CD4-positive, alpha-beta T cell treated with Interleukin-6 at 100 ng/mL for 8 hours (primary cell): ENCODE measurements around the gene CHST8.

ENCODE experiments used
- DNase-seq: peaks from one replicate; pipeline ENCODE4 v3.0.0-alpha.2; 2020; ENCODE audit warnings: mixed read lengths, low spot score

Gene CHST8

DNA sequence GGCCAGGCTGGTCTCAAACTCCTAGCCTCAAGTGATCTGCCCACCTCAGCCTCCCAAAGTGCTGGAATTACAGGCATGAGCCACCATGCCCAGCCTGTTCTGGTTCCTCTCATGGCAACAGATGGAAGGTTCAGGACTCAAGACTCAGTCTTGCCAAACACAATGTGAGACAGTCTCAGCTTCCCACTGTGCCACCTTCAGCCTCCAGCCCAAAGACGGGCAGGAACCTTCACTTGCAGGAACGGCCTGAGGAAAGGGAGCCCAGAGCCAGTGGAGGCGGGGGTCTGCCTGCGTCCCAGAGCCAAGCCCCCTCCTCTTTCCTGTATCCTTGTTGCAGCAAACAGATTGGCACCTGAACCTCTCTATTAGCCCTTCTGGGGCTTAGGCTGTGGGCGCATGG lies 2.9 kb upstream of the CHST8 start:
- DNase-seq, result no peak

DNA sequence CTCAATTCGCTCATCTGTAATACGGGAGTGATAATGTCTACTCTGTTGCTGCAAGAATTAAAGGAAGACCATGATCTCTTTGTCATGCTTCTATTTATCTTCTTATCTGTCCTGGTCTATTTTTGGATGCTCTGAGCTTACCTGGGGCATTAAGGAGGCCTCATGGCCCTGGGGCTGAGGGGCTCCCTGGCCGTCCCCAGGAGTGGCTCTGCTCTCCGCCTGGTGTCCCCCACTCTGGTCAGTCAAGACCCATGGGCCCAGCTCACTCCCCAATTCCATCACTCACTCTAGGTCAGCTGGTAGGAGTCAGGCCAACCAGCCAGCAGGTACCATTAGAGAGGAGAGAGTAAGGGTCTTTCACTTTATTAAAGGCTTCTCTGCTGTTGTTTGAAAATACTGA lies 1.1 kb upstream of the CHST8 start:
- no peak for DNase-seq

DNA sequence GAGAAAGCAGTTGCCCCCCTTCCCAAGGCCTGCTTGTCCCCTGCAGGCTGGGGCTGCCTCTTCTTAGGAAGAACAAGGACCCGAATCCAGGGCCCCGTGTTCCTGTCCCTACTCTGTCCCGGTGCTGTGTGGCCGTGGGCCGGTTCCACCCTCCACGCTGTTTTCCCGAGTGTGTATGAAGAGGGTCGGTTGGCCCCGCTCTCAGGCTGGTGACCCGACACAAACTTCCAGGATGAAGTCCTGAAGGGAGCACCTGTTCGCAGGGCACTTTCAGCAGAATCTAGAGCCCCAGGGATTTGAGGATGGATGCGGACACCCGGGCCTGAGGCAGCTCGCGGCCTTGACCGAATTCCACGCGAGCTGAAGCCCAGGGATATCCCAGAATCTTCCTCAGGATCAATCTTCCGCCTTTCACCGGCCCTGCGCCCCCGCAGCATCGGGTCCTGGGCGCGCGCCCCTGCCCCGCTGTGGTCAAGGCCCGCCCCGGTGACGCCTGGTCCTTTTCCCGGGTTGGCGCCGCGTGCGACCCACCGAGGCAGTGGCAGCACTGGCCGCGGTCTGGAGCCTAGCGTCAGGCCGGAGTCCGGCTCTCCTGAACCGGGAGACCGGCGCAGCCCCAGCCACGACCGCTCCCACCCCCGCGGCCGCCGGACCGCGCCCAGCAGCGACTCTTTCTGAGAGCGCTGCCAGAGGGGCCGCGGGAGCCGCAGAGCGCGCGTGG lies 528 bp upstream of the CHST8 start:
- DNase-seq, result no peak

DNA sequence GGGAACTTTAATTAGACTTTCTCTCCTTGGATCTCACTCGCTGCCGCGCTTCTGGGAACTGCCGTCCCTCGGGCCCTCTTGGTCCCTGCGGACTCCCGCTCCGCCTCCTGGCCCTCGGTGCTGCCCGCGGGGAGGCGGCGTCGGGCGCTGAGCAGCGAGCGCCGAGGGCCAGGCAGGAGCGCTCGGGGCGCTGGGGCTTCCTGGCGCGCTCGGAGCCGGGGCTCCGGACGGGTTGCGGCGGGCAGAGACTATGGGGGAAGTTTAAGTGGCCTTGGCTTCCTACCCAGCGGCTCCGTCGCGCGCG lies 704 bp downstream of the CHST8 start:
- DNase-seq, result no peak

DNA sequence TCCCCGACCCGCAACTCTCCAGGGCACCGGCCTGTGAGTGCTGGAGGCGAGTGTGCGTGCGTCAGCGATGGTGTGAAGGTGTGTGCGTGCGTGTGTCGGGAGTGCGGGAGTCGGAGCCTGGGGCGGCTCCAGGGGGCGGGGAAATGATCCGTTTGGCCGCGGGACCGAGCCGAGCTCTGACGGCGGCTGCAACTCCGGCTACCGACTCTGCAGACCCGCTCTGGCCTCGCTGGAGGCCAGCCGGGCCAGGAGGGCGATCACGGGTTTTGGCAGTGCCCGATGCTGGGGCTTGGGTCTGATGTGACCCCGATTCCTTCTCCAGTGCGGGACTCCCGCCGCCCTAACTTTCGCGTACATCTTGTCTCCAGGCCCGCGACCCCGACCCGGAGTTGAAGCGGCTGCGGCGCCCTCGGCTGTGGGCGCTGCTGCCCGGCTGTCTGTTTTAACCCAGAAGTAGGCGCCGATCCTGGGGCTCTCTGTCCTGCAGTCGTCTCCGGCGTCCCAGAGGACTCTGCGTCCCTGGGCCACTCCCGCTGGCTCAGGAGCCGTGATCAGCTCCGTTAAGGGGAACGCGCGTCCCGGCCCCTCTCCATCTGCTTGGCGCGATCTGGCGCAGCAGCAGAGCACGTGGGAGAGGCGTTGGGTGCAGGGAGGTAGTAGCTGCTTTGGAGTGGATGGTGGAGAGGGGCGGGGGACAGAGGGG lies 1.2 kb downstream of the CHST8 start:
- no peak for DNase-seq

DNA sequence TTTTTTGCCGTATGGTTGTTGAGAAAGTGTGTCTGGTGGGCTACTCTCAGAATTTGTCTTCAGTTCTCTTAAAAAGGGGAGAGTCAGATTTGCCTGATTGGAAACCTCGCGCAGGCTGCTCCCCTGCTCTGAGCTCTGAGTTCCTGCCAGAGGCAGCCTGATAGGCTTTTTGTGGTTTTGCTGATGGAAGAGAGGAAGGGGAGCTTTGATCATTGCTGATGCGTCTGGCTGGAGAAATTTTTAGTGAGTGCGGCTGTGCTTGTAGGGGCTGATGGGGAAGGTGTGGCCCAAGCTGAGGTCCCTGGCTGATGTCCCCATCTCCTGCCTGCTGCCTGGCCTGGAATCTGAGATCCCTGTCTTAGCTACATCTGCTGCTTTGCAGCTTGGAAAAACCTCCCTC lies 2.8 kb downstream of the CHST8 start:
- DNase-seq, result no peak

DNA sequence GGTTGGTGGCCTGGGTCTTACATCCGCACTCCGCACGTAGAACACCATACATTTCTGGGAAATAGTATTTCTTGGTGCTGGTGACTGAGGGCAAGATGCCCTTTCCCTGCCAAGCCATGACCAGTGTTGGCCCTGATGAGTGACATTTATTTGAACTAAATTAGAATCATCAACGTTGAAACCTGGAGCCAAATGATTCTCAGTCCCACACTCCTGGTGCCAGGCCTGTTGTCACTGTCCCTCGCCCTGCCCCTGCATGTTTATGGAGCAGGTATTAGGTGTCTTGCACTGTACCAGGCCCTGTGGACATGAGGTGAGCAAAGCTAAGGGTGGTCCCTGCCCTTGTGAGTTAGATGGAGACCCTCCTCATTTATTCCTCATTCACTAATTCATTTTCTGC lies 5.8 kb downstream of the CHST8 start:
- DNase-seq, result no peak

DNA sequence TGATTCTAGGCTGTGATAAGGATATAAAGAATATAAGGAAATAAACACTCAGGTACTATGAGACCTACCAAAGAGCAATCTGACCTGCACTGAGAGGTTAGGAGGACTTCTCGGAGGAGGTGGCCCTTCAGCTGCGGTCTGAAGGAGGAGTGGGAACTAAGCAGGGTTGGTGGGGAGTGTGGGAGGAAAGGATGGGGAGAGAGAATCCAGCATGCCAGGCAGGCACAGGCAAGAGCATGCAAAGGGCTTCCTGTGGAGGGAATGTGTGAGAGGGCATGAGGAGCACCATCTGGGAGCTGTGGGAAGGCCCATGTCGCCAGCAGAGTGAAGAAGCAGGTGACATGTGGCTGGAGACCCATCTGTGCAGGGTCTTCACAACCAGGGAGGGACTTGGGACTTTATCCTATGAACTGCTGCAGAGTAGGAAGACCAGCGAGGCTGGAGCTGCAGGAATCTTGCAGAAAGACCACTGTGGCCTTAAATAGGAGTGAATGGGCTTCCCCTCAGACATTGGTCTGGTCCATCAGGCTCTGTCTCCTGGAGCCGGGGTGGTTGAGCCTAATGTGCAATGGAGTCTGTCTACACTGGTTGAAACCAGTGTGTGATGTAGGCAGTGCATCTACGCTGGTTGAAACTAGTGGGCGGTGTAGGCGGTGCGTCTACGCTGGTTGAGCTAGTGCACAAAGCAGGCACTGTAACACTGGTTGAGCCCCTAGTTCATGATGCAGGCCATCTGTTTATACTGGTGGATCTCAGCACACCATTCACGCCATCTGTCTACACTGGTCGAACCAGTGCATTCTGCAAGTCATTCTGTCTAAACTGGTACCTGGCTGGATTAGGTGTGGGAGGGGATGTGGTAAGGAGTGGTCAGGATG lies 6.4 kb downstream of the CHST8 start:
- DNase-seq, result no peak

DNA sequence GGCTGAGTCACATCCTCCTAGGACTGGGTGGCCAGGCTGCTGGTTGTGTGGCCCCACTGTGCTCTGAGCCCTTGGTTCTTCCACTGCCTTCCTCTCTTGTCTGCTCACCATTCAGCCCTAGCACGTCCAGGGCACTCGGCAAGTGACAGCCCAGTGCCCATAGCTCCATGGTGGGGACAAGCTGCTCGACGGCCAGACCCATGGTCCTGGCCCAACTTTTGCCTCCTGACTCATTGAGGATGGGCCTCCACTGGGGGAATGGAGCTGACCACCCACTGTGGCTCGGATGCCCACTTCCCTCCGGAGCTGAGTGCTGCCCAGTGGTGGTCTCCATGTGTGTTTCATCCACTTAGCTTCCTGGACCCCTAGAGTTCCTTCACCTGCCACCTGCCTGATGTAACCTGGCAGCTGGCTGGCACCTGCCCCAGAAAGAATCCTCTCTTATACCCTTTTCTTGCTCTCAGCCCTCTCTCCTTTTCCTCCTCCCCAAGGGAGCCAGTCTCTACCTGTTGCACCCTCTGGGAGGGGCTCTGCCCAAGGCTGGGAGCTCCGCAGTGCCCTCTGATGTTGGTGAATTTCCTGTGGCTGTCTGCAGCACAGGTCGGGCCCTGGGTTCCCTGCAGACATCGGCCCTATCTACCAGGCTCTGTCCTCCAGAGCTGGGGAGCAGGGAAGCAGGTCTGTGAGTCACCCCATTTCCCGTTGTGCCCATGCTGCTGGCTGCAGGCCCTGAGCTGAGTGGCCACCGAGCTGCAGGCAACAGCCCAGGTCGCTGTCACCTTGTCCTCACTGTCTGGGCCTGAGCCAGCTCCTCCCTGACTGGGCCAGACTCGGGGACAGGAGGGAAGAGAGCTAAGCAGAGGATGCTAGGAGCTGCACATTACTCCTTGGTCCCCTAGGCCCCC lies 7.4 kb downstream of the CHST8 start:
- no peak for DNase-seq

DNA sequence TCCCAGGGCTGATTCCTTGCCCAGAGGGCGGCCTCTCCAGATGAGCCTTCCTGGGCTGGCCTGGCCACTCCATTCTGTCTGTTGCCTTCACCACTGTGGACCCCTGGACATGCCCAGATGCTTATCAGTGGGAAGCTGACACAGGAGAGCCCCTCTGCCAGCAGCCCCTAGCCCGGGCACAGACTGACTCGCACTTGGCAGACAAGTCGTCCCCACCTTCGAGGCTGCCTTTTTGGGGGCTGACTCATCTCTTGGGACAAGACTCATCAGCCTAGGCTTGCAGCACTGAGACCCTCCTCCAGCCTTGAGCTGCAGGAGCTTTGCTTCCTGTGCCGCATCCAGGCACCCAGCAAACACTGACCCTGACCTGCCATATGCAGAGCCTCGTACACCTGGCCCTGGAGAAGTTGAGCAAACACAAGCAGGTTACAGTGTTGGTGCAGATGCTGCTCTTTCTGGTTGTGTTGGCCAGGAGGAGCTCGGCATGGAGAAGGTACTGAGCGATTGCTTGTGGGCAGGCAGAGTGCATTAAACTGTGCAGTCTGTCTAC lies 8.1 kb downstream of the CHST8 start:
- DNase-seq, result no peak

DNA sequence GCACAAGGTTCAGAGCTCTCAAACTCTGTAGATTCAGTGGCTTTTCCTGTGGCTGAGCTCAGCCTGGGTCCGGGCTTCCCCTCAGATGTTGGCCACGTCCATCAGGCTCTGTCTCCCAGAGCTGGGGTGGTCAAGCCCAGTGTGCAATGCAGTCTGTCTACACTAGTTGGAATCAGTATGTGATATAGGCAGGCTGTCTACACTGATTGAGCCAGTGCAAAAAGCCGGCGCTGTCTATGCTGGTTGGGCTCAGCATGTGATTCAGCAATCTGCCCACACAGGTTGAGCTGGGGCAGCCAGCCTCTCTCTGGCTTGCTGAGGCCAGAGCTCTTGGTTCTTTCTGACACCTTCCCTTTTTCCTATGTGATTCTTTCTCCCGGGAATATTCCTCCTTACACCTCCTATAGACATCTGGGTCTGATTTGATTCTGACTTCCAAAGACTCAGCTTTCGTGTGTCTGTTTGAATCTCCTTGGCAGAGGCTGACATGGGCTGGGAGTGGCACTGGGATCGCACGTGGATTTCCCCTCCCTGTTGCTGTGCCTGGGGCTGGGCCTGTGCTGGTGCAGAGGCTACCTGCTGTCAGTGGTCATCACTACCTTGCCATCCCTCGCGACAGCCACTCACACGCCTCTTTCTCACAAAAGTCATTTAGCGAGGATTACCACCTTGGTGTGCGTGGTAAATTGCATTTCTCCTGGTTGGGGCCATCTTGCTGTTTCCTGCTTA lies 9.3 kb downstream of the CHST8 start:
- DNase-seq, result no peak

DNA sequence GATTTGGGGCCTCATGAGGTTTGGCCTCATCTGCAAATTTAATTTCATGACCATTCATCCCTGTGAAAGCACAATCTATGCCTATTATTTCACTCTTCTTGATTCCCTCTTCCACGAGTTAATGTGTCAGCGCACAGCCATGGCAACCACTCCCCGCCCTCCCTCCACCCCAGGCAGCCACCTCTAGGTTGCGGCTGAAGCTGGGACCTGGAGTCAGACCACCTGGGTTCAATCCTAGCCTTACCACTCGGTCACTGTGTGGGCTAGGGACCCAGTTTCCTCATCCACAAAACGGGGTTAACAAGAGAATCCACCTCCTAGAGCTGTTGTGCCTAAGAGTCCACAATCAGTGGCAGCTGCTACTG lies 9.8 kb downstream of the CHST8 start:
- DNase-seq, result no peak

DNA sequence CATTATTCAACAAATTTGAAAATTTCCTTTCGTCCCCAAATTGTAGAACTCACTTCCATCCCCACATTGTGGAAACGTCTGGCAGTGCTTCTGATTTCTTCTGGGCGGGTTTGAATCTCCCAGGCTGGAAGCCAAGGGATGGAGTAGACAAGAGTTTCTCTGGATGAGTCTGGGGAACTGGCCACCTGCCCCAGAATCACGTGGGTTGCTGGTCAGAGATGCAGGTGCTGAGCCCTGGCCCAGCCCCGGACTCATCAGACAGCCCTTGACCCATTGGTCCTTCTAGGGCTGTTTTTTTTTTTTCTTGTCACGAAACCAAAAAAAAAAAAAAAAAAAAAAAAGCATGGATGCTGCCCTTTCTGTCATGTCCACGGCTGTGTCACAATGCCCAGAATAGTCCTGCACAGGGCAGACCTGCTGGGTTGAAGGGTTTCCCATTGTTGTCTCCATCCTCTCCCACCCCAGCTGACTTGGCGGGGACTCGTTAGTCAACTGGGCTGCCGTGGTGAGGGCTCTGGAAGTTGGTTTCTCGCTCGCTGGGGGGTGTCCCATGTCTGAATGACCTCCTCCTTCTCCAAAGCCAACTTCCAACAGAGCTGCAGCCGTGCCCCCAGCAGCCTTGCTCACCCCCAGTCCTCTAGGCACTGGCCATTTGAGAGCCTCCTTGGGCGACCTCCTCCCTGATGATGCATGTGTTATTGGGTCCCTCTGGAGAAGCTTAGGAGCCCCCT lies 12.8 kb downstream of the CHST8 start:
- DNase-seq, result no peak

DNA sequence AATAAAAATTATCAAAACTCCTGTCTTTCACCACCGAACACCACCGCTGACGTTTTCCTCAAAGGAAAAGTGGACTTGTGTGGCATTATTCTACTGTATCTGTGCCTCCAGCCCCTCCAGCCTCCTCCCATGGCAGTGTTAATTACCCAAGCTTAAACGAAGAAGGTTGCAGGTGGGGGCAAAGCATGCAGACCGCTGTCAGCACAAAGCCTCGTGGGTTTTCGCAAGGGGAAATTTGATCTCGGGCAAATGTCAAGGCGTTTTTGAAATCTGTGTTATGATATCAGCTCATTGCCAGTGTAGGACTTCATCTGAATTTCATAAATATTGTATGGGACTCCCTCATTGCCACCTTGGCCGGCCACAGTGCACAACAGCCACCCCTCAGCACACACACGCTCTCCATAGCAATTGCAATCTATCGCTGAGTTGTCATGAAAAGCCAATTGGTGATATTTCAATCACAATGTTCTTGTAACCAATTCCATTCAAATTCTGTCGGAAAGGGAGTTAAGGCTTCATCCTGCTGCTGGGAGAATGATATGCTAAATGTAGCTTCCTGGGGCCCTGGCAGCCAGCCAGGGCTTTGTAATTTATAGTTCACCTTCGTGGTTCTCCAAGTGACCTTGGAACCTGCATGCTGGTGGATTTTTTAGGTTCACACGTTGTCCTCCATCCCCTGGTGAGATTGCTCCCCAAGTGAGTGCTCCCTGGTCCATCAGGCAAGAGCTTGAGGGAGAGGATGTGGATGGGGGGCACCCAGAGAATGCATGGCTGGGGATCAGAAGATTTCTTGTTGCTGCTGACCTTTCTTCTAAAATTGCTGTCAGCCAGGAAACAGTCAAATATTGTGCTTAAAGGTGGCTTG lies 16.6 kb downstream of the CHST8 start:
- DNase-seq, result no peak

DNA sequence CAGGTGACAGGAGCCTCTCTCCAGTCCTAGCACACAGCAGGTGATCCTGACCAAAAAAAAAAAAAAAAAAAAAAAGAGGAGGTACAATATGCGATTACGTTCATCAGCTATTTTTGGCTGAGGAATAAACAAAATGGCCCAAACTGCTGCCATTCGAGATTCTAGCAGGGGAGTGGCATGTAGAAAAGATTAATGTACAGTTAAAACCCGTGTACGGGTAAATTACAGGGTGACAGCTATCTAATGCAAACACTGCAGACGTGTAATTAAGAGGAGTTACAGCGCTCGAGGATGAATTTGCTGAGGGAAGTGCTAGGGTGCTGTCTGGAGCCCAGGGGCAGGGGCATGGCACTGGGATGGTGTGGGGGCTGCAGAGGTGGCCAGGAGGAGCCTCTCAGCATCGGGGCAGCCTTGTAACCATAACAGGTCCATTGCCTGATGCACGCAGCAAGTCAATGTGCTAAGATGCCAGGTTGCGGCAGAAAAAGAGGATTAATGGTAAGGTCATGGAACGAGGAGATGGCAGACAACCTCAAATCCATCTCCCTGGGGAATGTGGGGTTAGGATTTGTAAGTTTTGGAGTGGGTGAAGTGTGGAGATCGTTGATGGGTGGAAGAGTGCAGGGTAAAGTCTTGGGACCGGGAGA lies 17.4 kb downstream of the CHST8 start:
- DNase-seq, result no peak

DNA sequence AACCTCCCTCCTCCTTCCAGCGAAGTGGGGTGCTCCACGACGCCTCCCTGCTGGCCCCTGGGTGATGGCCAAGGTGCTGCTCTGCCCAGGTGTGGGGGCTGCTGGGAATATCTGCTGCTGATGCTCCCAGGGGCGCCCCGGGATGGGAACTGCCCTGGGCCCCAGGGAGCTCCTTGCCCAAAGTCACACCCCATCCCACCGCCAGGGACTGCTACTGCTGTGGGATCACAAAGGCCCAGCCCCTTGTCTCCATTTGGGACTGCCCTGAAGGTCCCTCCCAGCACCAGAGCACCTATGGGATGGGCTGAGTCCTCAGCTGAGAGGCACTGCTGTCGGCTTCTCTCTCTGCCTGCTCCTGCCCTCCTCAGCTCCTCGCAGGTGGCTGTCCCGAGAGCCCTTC lies 19.0 kb downstream of the CHST8 start:
- DNase-seq, result no peak

DNA sequence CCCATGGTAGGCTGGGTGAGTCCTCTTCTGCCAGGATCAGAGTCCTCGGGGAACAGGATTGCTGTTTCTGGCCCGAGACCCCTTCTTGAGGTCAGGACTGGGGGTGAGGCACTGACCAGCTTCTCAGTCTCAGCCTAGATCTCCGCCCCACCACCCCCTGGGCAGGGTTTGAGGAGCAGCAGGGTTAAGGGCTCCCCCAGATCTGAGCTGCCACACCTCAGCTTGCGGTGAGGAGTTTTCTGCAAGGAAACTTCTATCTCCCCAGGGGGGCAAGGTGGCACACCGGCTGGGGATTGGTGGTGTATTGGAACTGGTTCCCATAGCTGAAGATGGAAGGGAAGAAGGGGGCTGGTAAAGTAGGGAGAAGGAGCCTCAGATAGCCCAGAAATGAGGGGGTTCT lies 19.5 kb downstream of the CHST8 start:
- DNase-seq, result no peak

DNA sequence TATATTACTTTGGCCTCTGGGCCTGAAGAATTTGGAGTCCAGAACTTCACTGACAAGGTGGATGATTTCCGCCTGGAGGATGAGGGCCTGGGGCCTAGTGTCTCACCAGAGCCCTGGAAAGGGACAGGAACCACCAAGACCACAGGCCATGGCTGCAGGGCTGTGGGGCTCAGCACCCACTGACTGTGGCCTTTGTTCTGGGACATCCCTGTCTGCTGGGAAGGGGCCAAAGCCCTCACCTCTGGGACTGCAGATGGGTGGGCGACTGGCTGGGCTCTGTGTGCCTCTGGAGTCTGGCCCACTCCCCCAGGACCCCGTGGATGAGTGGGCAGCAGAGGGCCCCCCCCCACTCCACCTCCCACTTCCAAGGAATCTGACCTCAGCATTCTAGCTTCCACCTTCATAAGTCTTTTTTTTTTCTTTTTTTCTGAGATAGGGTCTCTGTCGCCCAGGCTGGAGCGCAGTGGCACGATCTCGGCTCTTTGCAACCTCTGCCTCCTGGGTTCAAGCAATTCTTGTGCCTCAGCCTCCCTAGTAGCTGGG lies 20.3 kb downstream of the CHST8 start:
- DNase-seq, result no peak
